ENCODE measurements around the gene MAP1B. TPM values are rescaled to one million over a fixed set of nuclear protein-coding genes. Genes with fewer than 3 reads are reported as not detected.

The MAP1B gene
- total and polyA plus RNA-seq, 9 of the 15 experiments (the other 6 are each of a cell fraction or from before 2014, with no cell fraction given) = 5.2 to 66.1 (median 17.3) TPM

GRCh38 chr5:72237415-72237814 lies 130.1 kb downstream of the MAP1B start (continued):
- no peak for TF ChIP-seq E2F4 (CRISPR knock-in tag; IDR thresholded peaks at IDR 0.05; ENCODE audit: low read depth)
- 0 out of 2 replicates have a peak, but pooled peaks have one; percentile 11 for TF ChIP-seq CXXC5 (CRISPR knock-in tag; IDR thresholded peaks at IDR 0.05)
- peak; percentile 65 for TF ChIP-seq ATF4 (CRISPR knock-in tag; IDR thresholded peaks at IDR 0.05)
- TF ChIP-seq TRIM24 (IDR thresholded peaks at IDR 0.05) = peak in 1 of 2 experiments; percentile 67; a peak in 1 of 4 replicates
- TF ChIP-seq MAFG (tag; conservative IDR thresholded peaks at IDR 0.05) = no peak
- TF ChIP-seq FOXK2 (conservative IDR thresholded peaks at IDR 0.05 in 1 of 2, IDR thresholded peaks at IDR 0.05 in 1 of 2; ENCODE audit: low read depth in 2 of 2) = peak in 1 of 2 experiments; percentile 41; a peak in 2 of 4 replicates
- TF ChIP-seq ERF (CRISPR knock-in tag; IDR thresholded peaks at IDR 0.05) = no peak
- TF ChIP-seq ZNF146 (CRISPR knock-in tag; IDR thresholded peaks at IDR 0.05; ENCODE audit: unreplicated experiment) = no peak

GRCh38 chr5:72237879-72238278 lies 130.6 kb downstream of the MAP1B start:
- peaks cover 0 to 50% of the 10 kb centered on the region in 2 experiments; a peak in 3 of 5 replicates for H3K4me1 ChIP-seq (replicated peaks in 1 of 2; ENCODE audit: control insufficient read depth in 2 of 2, insufficient read depth in 2 of 2, low read length in 2 of 2)
- TF ChIP-seq ETV1 (tag; conservative IDR thresholded peaks at IDR 0.05; ENCODE audit: low read depth) (no peak), EP300 (IDR thresholded peaks at IDR 0.05; ENCODE audit: low read length) (no peak)
- ChIA-PET CTCF (ENCODE audit: low intra/inter-chr PET ratio) (interaction anchor here (0.7 kb wide), 1 partner anchor 13 kb away, joined by 3 read pairs; no protein-coding TSS in a partner anchor), POLR2A (interaction anchor here (1.2 to 1.6 kb wide), 2 partner anchors 8 to 11 kb away, joined by 4 to 5 read pairs; no protein-coding TSS in a partner anchor)
- H4K20me1 ChIP-seq (replicated peaks; ENCODE audit: control insufficient read depth, insufficient read depth, low read length) = no peaks in the 10 kb centered on the region
- no peak for FAIRE-seq
- H3K9ac ChIP-seq (ENCODE audit: insufficient read depth in 1 of 2, low read depth in 2 of 2, low read length in 2 of 2) = no peak overlapping the region
- no peak overlapping the region for H2AFZ ChIP-seq (ENCODE audit: low read depth, low read length)
- H3K36me3 ChIP-seq (ENCODE audit: control insufficient read depth, insufficient read depth, low read length) = peaks cover 50% of the 10 kb centered on the region
- no peaks in the 10 kb centered on the region for H3K27me3 ChIP-seq (ENCODE audit: control insufficient read depth in 2 of 2, insufficient read depth in 2 of 2, low read length in 2 of 2)
- no peak for DNase-seq (ENCODE audit: extremely low read depth in 1 of 4, low spot score in 3 of 4)
- H3K27ac ChIP-seq (ENCODE audit: extremely low read depth, low read depth, low read length) = peak overlapping the region; percentile 37; the same call in 1 of the 3 replicates
- no TSS peak for BruUV-seq (replicated peaks)
- H3K4me3 ChIP-seq = no peak overlapping the region
- intact Hi-C loops (cut with micrococcal nuclease) = no loop called here
- in situ Hi-C loops (cut with MboI) = no loop called here
- peaks cover 51% of the 10 kb centered on the region for H3K79me2 ChIP-seq (ENCODE audit: control insufficient read depth, insufficient read depth, low read length)
- 84% methylated on average over 3 of the region's 3 CpGs for WGBS (ENCODE audit: insufficient coverage, low coverage, missing lambda C conversion rate)
- no peaks in the 10 kb centered on the region for H3K9me3 ChIP-seq (replicated peaks; ENCODE audit: control insufficient read depth, insufficient read depth, low read depth, low read length)
- ATAC-seq = no peak
- no peaks in the 10 kb centered on the region for H3K9me1 ChIP-seq (ENCODE audit: control insufficient read depth, insufficient read depth, low read length)
- no peak overlapping the region for H3K4me2 ChIP-seq (ENCODE audit: insufficient read depth, low read length)

Data from K562 (cell line).